ENCODE measurements around the gene ETV1. TPM values are rescaled to one million over a fixed set of nuclear protein-coding genes. Genes with fewer than 3 reads are reported as not detected.

Gene ETV1
- total RNA-seq, 2 donors from 2014 or later = 1.6 to 4.3 TPM

GRCh38 chr7:13963925-13964324 lies 25.5 kb downstream of the ETV1 start:
- intact Hi-C loops (cut with DNase I) = no loop called here
- H3K9ac ChIP-seq (ENCODE audit: low read depth in 2 of 2, low read length in 2 of 2) = no peak overlapping the region
- H3K9me3 ChIP-seq = no peaks in the 10 kb centered on the region
- H3K27ac ChIP-seq = no peak overlapping the region
- H3K27me3 ChIP-seq = no peaks in the 10 kb centered on the region
- no peak for TF ChIP-seq CTCF (IDR thresholded peaks at IDR 0.05)
- DNase-seq = no peak
- no peak overlapping the region for H3K4me3 ChIP-seq
- no peaks in the 10 kb centered on the region for H3K4me1 ChIP-seq
- no peaks in the 10 kb centered on the region for H3K36me3 ChIP-seq

DNA sequence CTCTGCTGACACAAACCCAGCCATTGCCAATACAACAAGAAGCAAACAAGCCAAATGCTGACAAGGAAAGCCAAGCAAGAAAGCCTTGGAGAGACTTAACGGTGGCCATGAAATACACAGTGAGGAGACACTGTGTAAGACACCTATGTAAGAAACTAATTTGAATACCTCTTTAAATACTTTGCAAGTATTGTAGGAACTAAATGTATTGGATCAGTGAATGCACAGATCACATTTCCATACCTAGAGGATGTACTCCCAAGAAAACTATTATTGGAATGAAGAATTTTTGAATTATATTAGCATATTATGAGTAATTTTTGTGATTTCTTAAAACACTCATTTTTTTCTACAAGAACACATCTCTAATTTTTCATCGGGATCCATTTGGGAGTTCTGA lies 34.0 kb downstream of the ETV1 start:
- no peak overlapping the region for H3K27ac ChIP-seq
- no peak for TF ChIP-seq CTCF (IDR thresholded peaks at IDR 0.05)
- intact Hi-C loops (cut with DNase I) = no loop called here
- H3K27me3 ChIP-seq = no peaks in the 10 kb centered on the region
- no peaks in the 10 kb centered on the region for H3K4me1 ChIP-seq
- no peaks in the 10 kb centered on the region for H3K36me3 ChIP-seq
- no peak overlapping the region for H3K9ac ChIP-seq (ENCODE audit: low read depth in 2 of 2, low read length in 2 of 2)
- H3K4me3 ChIP-seq = no peak overlapping the region
- no peak for DNase-seq
- no peaks in the 10 kb centered on the region for H3K9me3 ChIP-seq

DNA sequence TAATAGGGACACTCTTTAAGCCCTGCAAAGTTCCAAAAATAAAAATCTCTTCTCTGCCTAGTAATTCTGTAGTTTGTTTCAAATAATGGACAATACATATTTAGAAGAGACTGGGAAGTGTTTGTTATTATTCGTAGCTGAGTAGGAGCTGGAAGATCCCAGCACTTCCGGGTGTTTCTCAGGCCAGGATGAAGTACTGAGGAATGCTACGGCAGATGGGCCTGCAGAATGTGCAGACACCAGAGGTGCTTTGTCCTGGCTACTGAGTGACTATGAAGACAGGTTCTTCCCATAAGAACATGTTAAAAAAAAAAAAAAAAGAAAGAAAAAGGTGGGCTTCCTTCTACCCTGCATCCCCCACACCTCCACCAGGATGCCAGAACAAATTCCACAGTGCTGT lies 36.1 kb downstream of the ETV1 start:
- DNase-seq = no peak
- no peak for TF ChIP-seq CTCF (IDR thresholded peaks at IDR 0.05)
- no peak overlapping the region for H3K9ac ChIP-seq (ENCODE audit: low read depth in 2 of 2, low read length in 2 of 2)

DNA sequence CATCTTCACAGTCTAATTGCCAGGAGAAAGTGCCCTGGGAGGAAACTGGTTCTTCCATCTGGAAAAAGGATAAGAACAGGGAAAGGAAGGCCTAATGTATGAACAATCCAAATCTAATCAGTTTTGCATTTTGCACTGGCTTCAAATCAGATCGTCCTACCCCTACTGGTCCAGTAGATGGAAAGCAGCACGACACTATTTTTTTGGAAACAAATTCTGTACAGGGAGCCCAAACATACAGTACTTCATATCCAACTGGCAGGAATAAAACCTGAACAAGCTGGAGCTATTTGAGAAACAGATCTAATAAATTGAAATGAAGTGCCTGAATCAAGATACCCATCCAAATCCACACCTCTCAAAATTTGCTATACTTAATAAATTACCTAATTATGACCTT lies 36.5 kb downstream of the ETV1 start:
- DNase-seq = no peak
- H3K27ac ChIP-seq = no peak overlapping the region
- intact Hi-C loops (cut with DNase I) = no loop called here
- no peak overlapping the region for H3K9ac ChIP-seq (ENCODE audit: low read depth in 2 of 2, low read length in 2 of 2)
- no peaks in the 10 kb centered on the region for H3K36me3 ChIP-seq
- no peak overlapping the region for H3K4me3 ChIP-seq
- peaks cover 5% of the 10 kb centered on the region for H3K4me1 ChIP-seq
- no peaks in the 10 kb centered on the region for H3K27me3 ChIP-seq
- no peak for TF ChIP-seq CTCF (IDR thresholded peaks at IDR 0.05)
- H3K9me3 ChIP-seq = no peaks in the 10 kb centered on the region

More for the DNA sequence above, 36.1 kb downstream of the ETV1 start:
- H3K9me3 ChIP-seq = no peaks in the 10 kb centered on the region
- H3K27me3 ChIP-seq = no peaks in the 10 kb centered on the region
- intact Hi-C loops (cut with DNase I) = no loop called here
- no peak overlapping the region for H3K4me3 ChIP-seq
- H3K27ac ChIP-seq = no peak overlapping the region
- H3K36me3 ChIP-seq = no peaks in the 10 kb centered on the region
- H3K4me1 ChIP-seq = peaks cover 5% of the 10 kb centered on the region

DNA sequence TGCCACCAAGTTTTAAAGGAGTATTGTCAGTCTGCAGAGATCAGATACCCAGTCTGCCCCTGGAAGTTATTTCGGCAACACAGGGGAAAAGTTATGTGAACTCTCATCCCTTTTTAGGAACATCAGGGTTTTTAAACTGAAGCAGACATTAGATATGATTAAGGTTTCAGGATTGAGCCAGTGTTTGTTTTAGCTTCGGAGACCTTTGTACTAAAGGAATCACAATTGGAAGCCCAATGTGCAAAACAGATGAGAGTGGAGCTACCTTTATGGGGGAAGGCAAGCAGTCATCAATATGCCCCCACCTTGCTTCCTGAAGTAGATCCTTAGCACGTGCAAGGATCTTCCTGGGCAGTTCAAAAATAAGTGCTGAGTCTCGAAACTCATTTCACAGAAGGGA lies 39.5 kb downstream of the ETV1 start:
- H3K36me3 ChIP-seq = no peaks in the 10 kb centered on the region
- H3K9ac ChIP-seq (ENCODE audit: low read depth in 2 of 2, low read length in 2 of 2) = no peak overlapping the region
- peaks cover 5% of the 10 kb centered on the region for H3K4me1 ChIP-seq
- TF ChIP-seq CTCF (IDR thresholded peaks at IDR 0.05) = no peak
- no peaks in the 10 kb centered on the region for H3K27me3 ChIP-seq
- intact Hi-C loops (cut with DNase I) = no loop called here
- DNase-seq = no peak
- H3K9me3 ChIP-seq = no peaks in the 10 kb centered on the region
- H3K27ac ChIP-seq = no peak overlapping the region
- no peak overlapping the region for H3K4me3 ChIP-seq

GRCh38 chr7:13949445-13949844 lies 40.0 kb downstream of the ETV1 start:
- peak; percentile 27 for DNase-seq
- no peak for TF ChIP-seq CTCF (IDR thresholded peaks at IDR 0.05)
- no peak overlapping the region for H3K4me3 ChIP-seq
- intact Hi-C loops (cut with DNase I) = no loop called here
- H3K27me3 ChIP-seq = no peaks in the 10 kb centered on the region
- H3K9ac ChIP-seq (ENCODE audit: low read depth in 2 of 2, low read length in 2 of 2) = no peak overlapping the region
- no peaks in the 10 kb centered on the region for H3K9me3 ChIP-seq
- H3K27ac ChIP-seq = no peak overlapping the region
- no peaks in the 10 kb centered on the region for H3K36me3 ChIP-seq
- H3K4me1 ChIP-seq = peaks cover 5% of the 10 kb centered on the region
